Body of pancreas (tissue), 4 donors: ENCODE results near the gene RGS14.
"Not testable (repeated sequence)": the region's sequence is repeated elsewhere in the genome, so short reads cannot be mapped to it uniquely, and the experiment has no call there.

Experiments
- POLR2A ChIP-seq, 3 donors: fragments of 450-650 bp; IDR thresholded peaks; one replicate each; pipeline ENCODE4 v1.6.1; 2016; ENCODE audit warnings: antibody characterized with exemption in 3 of 3, mild to moderate bottlenecking in 2 of 3
- TF ChIP-seq, protein P1 (sequence below), 7 experiments: fragments of 450-650 bp in 4 of 7; fragments of 200-600 bp in 3 of 7; sonication (generic) in 3 of 7; IDR thresholded peaks; one replicate each; pipeline ENCODE4 v1.5.1; 2016 to 2019; ENCODE audit warnings: antibody characterized with exemption in 7 of 7

DNA sequence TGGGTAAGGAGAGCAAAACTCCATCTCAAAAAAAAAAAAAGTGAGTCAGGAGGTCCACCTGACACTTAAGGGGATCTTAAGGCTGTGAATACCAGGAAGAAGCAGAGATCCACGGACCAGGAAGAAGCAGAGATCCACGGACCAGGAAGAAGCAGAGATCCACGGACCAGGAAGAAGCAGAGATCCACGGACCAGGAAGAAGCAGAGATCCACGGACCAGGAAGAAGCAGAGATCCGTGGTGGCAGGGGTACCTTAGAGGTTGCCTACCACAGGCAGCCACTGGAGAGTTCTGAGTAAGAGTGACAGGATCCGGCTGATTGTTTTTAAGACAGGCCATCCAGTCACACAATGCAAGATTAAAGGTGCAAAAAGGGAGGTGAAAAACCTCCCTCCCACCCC is 62.7 kb downstream of the RGS14 start:
- TF ChIP-seq, protein P1, sequence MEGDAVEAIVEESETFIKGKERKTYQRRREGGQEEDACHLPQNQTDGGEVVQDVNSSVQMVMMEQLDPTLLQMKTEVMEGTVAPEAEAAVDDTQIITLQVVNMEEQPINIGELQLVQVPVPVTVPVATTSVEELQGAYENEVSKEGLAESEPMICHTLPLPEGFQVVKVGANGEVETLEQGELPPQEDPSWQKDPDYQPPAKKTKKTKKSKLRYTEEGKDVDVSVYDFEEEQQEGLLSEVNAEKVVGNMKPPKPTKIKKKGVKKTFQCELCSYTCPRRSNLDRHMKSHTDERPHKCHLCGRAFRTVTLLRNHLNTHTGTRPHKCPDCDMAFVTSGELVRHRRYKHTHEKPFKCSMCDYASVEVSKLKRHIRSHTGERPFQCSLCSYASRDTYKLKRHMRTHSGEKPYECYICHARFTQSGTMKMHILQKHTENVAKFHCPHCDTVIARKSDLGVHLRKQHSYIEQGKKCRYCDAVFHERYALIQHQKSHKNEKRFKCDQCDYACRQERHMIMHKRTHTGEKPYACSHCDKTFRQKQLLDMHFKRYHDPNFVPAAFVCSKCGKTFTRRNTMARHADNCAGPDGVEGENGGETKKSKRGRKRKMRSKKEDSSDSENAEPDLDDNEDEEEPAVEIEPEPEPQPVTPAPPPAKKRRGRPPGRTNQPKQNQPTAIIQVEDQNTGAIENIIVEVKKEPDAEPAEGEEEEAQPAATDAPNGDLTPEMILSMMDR (IDR thresholded peaks at IDR 0.05) = not testable (repeated sequence)
- not testable (repeated sequence) for TF ChIP-seq POLR2A (IDR thresholded peaks at IDR 0.05)
